Activated CD8-positive, alpha-beta T cell treated with anti-CD3 and anti-CD28 coated beads for 36 hours (primary cell): Measurements from ENCODE around the gene ADI1. TPM values are rescaled to one million over a fixed set of nuclear protein-coding genes. Genes with fewer than 3 reads are reported as not detected.
"Not testable (repeated sequence)": the region's sequence is repeated elsewhere in the genome, so short reads cannot be mapped to it uniquely, and the experiment has no call there.

Experiments used
- ATAC-seq: fragments of 200-7000 bp; cut with Tn5 transposase; one replicate; pipeline ENCODE4 v1.10.0; 2021; ENCODE audit warnings: mild to moderate bottlenecking, moderate library complexity
- CTCF ChIA-PET: fragments of 350-600 bp; sonication (Branson Sonifier 250); formaldehyde crosslinking; loops from one replicate; lab custom pipeline; 2021; ENCODE audit warnings: antibody characterized with exemption; lab: Charles Lee
- POLR2A ChIA-PET: fragments of 350-600 bp; sonication (Branson Sonifier 250); formaldehyde crosslinking; loops from one replicate; lab custom pipeline; 2021; ENCODE audit warnings: antibody characterized with exemption; lab: Charles Lee
- DNase-seq: peaks from one replicate; pipeline ENCODE4 v3.0.0-alpha.2; 2020
- H3K27ac Mint-ChIP-seq: one replicate; pipeline ENCODE4 v1.8.0; 2021; ENCODE audit warnings: mild to moderate bottlenecking, mixed read lengths
- H3K27me3 Mint-ChIP-seq: one replicate; pipeline ENCODE4 v1.8.0; 2021; ENCODE audit warnings: mixed read lengths
- H3K36me3 Mint-ChIP-seq: one replicate; pipeline ENCODE4 v1.8.0; 2021; ENCODE audit warnings: low read depth, mixed read lengths
- H3K4me1 Mint-ChIP-seq: one replicate; pipeline ENCODE4 v1.8.0; 2021; ENCODE audit warnings: low read depth, mixed read lengths
- H3K4me3 Mint-ChIP-seq: one replicate; pipeline ENCODE4 v1.8.0; 2021; ENCODE audit warnings: mild to moderate bottlenecking, moderate library complexity, mixed read lengths
- H3K9me3 Mint-ChIP-seq: one replicate; pipeline ENCODE4 v1.8.0; 2021; ENCODE audit warnings: mixed read lengths
- intact Hi-C: fragments of 100-400 bp; cut with micrococcal nuclease; formaldehyde crosslinking; loops from one replicate; pipeline ENCODE4 v1.10.0; 2022
- total RNA-seq, 2 experiments: library from RNA; stranded (reverse); gene quantifications; one replicate each; pipeline ENCODE4 v1.2.3, GENCODE V29; 2021
- TF ChIP-seq, protein P1 (sequence below): fragments of 200-600 bp; IDR thresholded peaks from one replicate; pipeline ENCODE4 v1.8.0; 2022; ENCODE audit warnings: antibody characterized with exemption, mild to moderate bottlenecking

The ADI1 gene
- total RNA-seq, 2 experiments from 2014 or later = 15.7 to 18.2 TPM

DNA sequence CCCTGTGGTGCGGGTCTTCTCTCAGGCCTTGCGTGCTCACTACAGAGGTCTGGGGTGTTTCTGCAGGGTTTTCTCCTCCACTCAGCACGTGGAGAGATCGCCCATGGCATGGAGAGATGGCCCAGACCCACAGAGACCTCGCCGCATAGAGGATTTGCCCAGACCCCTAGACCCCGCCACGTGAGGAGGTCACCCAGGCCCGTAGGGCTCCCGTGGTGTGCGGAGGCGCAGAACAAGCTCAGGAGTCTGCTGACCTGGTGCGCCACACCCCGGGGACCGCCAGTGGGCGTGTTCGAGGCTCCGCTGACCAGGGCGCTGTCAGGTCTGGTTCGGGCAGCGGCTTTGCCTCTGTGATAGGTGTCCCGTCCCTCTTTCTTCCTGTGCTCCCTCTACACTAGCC is 64.5 kb downstream of the ADI1 start:
- no peaks in the 10 kb centered on the region for H3K27me3 Mint-ChIP-seq
- ChIA-PET CTCF (no interaction called here), POLR2A (no interaction called here)
- TF ChIP-seq, protein P1, sequence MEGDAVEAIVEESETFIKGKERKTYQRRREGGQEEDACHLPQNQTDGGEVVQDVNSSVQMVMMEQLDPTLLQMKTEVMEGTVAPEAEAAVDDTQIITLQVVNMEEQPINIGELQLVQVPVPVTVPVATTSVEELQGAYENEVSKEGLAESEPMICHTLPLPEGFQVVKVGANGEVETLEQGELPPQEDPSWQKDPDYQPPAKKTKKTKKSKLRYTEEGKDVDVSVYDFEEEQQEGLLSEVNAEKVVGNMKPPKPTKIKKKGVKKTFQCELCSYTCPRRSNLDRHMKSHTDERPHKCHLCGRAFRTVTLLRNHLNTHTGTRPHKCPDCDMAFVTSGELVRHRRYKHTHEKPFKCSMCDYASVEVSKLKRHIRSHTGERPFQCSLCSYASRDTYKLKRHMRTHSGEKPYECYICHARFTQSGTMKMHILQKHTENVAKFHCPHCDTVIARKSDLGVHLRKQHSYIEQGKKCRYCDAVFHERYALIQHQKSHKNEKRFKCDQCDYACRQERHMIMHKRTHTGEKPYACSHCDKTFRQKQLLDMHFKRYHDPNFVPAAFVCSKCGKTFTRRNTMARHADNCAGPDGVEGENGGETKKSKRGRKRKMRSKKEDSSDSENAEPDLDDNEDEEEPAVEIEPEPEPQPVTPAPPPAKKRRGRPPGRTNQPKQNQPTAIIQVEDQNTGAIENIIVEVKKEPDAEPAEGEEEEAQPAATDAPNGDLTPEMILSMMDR = no peak
- H3K4me3 Mint-ChIP-seq = no peak overlapping the region
- H3K36me3 Mint-ChIP-seq = peaks cover 24% of the 10 kb centered on the region
- H3K9me3 Mint-ChIP-seq = no peaks in the 10 kb centered on the region
- ATAC-seq (no peak), DNase-seq (no peak)
- intact Hi-C loops = no loop called here
- H3K4me1 Mint-ChIP-seq = no peaks in the 10 kb centered on the region
- H3K27ac Mint-ChIP-seq = no peak overlapping the region

DNA sequence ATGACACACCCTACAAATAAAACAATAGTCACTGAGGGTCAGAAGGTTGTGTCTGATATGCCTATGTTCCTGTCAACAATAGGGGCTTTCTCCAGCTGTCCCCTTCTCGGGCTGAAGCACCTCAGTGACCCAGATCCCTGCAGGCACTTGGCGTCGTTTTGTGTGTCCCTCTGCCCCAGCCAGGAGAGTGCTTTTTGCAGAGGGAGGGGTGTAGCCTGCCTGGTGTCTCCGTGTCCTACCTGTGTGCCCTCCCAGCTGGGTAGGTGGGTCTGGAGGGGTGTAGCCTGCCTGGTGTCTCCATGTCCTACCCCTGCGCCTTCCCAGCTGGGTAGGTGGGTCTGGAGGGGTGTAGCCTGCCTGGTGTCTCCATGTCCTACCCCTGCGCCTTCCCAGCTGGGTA is 65.3 kb downstream of the ADI1 start:
- H3K4me1 Mint-ChIP-seq, H3K27me3 Mint-ChIP-seq, DNase-seq, CTCF ChIA-PET, H3K9me3 Mint-ChIP-seq, H3K27ac Mint-ChIP-seq, POLR2A ChIA-PET, H3K4me3 Mint-ChIP-seq, ATAC-seq, intact Hi-C loops: not testable (repeated sequence)
- H3K36me3 Mint-ChIP-seq = peaks cover 27% of the 10 kb centered on the region

DNA sequence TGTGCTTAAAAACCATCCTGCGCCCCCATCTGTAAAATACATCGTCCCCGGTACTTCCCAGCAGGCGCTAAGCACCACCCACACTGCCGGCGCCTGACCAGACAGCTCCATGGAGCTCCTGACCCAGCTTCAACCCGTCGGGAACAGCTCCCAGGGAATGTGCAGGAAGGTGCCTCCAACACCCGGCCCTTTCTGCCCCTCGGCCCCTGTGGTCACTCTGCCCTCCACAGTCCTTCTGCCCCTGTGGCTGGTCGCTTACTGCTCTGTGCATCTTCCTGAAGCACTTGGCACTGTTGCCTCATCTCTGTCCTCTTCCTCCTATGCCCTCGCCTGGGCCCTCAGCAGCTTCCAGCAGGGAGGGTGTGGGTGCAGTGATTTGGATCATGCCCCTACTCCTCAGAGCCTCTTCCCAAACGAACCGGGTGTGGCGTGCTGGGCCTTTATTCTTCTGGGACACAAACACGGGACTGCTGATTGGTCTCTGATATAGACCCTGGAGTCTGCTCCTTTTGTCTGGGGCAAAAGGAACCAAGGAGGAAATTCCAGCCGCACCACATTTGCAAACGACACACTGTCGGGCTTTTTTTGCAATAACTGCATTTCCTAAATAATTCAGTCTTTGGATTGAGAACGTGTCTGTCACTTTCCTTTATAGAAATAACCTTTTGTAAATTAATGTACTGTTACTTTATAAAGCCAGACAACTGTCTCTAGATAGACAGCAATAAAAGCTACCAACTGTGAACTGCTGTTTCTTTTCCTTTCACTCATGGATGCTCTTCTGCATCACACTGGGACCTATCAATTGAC is 65.9 kb downstream of the ADI1 start:
- TF ChIP-seq, protein P1 = no peak
- no peak for DNase-seq
- no peak for ATAC-seq
- Mint-ChIP-seq H3K36me3 (peaks cover 28% of the 10 kb centered on the region), H3K4me3 (no peak overlapping the region), H3K27ac (no peak overlapping the region), H3K9me3 (no peaks in the 10 kb centered on the region), H3K4me1 (no peaks in the 10 kb centered on the region), H3K27me3 (no peaks in the 10 kb centered on the region)
- intact Hi-C loops = no loop called here
- ChIA-PET CTCF (interaction anchor here (1.2 to 2.3 kb wide), 2 partner anchors 9 to 30 kb away, joined by 5 to 10 read pairs; no protein-coding TSS in a partner anchor), POLR2A (no interaction called here)

DNA sequence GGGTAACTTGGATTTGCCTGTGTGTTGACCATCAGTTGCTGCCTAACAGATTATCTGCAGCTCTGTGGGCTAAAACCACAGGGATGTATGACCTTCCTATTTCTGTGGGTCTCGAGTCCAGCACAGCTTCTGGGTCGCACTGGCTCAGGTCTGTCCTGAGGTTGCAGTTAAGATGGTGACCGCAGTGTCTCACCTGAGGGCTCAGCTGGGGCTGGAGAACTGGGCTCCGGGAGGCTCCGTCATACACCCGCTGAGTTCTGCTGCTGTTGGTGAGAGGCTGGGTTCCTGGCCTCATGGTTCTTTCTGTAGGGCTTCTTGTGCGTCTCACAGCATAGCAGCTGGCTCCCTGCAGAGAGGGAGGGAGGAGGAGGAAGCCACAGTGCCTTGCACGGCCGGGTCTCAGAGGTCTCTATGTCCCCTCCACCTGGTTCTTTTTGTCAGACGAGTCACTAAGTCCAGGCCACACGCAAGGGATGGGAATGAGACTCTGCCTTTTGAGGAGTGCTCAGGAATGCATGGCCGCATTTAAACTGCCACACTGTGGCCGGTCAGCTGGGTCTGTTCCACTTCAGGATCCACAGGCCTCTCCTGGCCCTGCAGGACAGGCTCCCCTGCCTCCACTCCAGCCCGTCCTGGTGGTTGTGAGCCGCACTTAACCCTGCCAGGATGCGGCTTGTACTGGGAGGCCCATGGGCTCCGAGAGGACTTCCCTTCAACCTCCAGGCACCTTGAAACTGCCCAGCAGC is 67.2 kb downstream of the ADI1 start:
- DNase-seq = no peak
- Mint-ChIP-seq H3K36me3 (peaks cover 29% of the 10 kb centered on the region), H3K9me3 (no peaks in the 10 kb centered on the region), H3K27ac (no peak overlapping the region), H3K4me1 (no peaks in the 10 kb centered on the region), H3K27me3 (no peaks in the 10 kb centered on the region), H3K4me3 (no peak overlapping the region)
- CTCF ChIA-PET = interaction anchor here (1.0 to 2.3 kb wide), 4 partner anchors 10 to 29 kb away, joined by 3 to 10 read pairs (median 4); no protein-coding TSS in a partner anchor
- POLR2A ChIA-PET = no interaction called here
- ATAC-seq = no peak
- intact Hi-C loops = no loop called here
- TF ChIP-seq, protein P1 = no peak

DNA sequence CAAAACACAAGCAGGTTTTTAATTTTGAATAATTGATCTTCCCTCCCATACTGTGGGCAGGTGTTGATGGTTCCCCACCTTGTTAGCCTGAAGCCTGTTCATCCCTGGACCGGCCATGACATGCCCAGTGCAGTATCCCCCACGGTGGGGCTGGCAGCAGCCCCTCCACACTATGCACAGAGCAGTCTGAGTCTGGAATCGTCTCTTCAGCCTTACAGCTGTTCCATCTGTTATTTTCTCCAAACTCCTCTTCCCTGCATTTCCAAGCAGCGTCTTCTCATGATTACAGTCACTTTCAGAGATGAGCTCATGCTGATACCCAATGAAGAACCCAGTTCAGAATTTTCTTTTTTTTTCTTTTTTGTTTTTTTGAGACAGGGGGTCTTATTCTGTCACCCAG is 68.2 kb downstream of the ADI1 start:
- no peak overlapping the region for H3K4me3 Mint-ChIP-seq
- ChIA-PET POLR2A (no interaction called here), CTCF (interaction anchor here (1.0 to 2.3 kb wide), 3 partner anchors 11 to 28 kb away, joined by 3 to 10 read pairs (median 4); no protein-coding TSS in a partner anchor)
- ATAC-seq = no peak
- no peak overlapping the region for H3K27ac Mint-ChIP-seq
- DNase-seq = no peak
- H3K36me3 Mint-ChIP-seq = peaks cover 24% of the 10 kb centered on the region
- H3K27me3 Mint-ChIP-seq = no peaks in the 10 kb centered on the region
- intact Hi-C loops = no loop called here
- H3K4me1 Mint-ChIP-seq = no peaks in the 10 kb centered on the region
- no peaks in the 10 kb centered on the region for H3K9me3 Mint-ChIP-seq
- TF ChIP-seq, protein P1 = no peak
